Measurements from ENCODE around the gene GABBR2. TPM values are rescaled to one million over a fixed set of nuclear protein-coding genes. Genes with fewer than 3 reads are reported as not detected.
"Not testable (repeated sequence)": the region's sequence is repeated elsewhere in the genome, so short reads cannot be mapped to it uniquely, and the experiment has no call there.

Gene GABBR2
- total and polyA plus RNA-seq, 5 experiments from 2014 or later: not detected

DNA sequence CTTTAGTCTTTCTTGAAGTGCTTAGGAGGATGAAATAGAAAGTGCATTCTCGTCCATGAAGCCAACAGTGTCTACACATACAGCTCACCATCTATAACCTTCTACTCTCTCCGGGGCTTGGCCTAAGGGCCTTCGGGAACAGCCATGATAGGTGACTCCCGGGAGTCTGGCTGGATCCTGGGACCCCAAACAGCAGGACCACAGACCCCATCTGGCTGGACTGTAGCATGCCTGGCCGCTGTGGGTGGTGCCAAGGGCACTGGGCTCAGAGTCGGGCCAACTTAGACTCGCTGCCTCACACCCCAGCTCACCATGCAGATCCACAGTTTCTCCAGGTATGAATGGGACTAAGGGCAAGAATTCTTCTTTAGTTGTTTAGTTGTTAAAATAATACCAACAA is 16.3 kb downstream of the GABBR2 start:
- Mint-ChIP-seq H3K27me3 (peaks cover 7 to 21% (median 10%) of the 10 kb centered on the region in 5 donors), H3K27ac (no peak overlapping the region), H3K4me3 (no peak overlapping the region), H3K9me3 (no peaks in the 10 kb centered on the region), H3K4me1 (no peaks in the 10 kb centered on the region), H3K36me3 (no peaks in the 10 kb centered on the region)
- POLR2A ChIA-PET: no interaction called here
- ATAC-seq (no peak), DNase-seq (no peak)

DNA sequence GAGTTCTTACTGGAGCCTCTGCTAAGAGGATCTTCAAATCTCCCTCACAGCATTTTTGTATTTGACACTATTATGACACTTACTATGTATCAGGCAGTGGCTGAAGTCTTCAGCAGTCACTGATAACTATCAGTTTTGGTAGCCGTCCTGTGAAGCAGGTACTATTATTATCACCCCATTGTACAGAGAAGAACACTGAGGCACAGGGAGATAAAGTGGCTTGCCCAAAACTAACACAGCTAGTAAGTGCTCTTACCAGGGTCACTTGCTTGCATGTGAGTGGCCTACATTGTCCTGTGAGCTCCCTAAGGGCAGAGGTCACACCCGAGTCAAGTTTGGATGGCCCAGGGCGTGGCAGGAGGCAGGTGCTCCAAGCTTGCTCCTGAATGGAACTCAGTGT is 16.8 kb downstream of the GABBR2 start:
- POLR2A ChIA-PET: no interaction called here
- Mint-ChIP-seq H3K27ac (no peak overlapping the region), H3K4me1 (peaks cover 0 to 3% (median 2%) of the 10 kb centered on the region in 4 donors), H3K4me3 (no peak overlapping the region), H3K9me3 (no peaks in the 10 kb centered on the region), H3K27me3 (peaks cover 7 to 16% (median 10%) of the 10 kb centered on the region in 5 donors), H3K36me3 (no peaks in the 10 kb centered on the region)
- ATAC-seq (no peak), DNase-seq (no peak)

DNA sequence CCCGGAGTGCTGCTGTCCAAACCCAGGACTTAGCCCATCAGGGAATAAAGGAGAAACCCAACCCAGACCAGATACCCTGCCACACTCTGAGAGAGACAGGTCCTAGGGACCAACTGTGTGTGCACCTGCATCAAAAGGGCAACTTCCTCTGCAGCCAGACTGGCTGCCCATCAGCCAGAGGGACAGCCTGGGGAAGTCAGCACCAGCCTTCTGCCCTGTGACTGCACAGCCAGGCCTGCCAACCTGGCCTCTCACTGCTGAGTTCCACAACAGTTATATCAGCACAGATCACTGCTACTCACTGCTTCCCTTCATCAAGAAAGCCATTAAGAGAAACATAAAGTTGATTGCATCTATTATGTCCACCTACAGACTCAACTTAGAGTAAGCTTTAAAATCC is 18.0 kb downstream of the GABBR2 start:
- H3K36me3 Mint-ChIP-seq: no peaks in the 10 kb centered on the region
- ATAC-seq (no peak), DNase-seq (no peak)
- peaks cover 0 to 4% (median 4%) of the 10 kb centered on the region in 5 donors for H3K27me3 Mint-ChIP-seq
- no peak overlapping the region for H3K4me3 Mint-ChIP-seq
- H3K27ac Mint-ChIP-seq: no peak overlapping the region
- peaks cover 0 to 6% (median 4%) of the 10 kb centered on the region in 4 donors for H3K4me1 Mint-ChIP-seq
- no peaks in the 10 kb centered on the region for H3K9me3 Mint-ChIP-seq
- POLR2A ChIA-PET: no interaction called here

DNA sequence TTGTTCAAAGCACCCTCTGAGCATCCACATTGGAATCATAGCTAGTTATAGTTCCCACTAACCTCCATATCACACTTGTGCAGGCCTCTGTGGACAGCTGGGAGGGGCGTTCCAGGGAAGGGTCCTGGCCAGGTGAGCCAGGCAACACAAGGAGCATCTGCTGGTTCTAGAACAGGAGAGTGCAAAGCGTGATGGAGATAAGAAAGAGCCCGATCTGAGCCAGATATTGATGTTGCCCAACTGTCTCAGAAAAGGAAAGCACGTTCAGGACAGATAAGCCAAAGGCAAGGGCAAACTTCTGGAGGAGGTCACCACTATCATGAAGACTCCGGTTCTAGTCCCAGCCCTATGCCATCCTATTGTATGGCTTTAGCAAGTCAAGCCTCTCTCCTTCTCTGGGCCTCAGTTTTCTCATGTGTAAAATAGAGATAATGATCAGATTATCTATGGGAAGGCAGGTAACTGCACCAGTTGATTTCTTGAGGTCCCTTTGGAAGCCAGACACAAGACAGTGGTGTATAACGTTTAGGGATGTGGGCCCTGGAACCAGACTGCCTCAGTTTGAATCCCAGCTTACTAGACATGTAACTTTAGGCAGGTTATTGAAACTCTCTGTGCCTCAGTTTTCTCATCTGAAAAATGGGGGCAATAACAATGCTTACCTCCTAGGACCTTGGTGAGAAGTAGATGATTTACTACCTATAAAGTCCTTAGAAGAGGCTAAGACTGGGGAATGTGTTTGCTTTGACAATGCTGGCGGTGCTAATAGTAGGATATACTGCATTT is 19.8 kb downstream of the GABBR2 start:
- peaks cover 0 to 6% (median 4%) of the 10 kb centered on the region in 4 donors for H3K4me1 Mint-ChIP-seq
- ATAC-seq: no peak
- no peak overlapping the region for H3K27ac Mint-ChIP-seq
- DNase-seq: no peak
- H3K9me3 Mint-ChIP-seq: no peaks in the 10 kb centered on the region
- H3K27me3 Mint-ChIP-seq: peaks cover 0 to 3% (median 0%) of the 10 kb centered on the region in 5 donors
- H3K4me3 Mint-ChIP-seq: no peak overlapping the region
- H3K36me3 Mint-ChIP-seq: no peaks in the 10 kb centered on the region
- POLR2A ChIA-PET: no interaction called here

DNA sequence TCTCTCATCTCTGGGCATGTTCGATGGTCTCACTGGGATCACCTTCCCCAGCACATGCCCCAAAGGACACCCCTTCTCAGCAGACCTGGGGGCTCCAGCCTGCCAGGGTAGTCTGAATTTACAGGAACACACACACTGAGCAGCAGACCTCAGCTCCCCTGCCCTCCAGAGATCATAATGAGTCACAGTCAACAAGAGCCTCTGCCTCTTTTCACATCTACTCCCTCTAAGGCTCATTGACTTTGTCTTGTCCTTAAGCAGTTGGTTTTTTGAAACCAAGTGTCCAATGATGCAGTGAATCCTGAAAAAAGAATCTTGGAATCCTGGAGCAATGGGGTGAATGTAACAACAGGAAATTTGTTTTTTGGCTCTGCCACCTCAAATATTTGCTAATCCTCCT is 20.8 kb downstream of the GABBR2 start:
- POLR2A ChIA-PET: no interaction called here
- ATAC-seq: no peak
- no peaks in the 10 kb centered on the region for H3K9me3 Mint-ChIP-seq
- no peak for DNase-seq
- H3K36me3 Mint-ChIP-seq: no peaks in the 10 kb centered on the region
- H3K27ac Mint-ChIP-seq: no peak overlapping the region
- peaks cover 0 to 6% (median 4%) of the 10 kb centered on the region in 4 donors for H3K4me1 Mint-ChIP-seq
- no peak overlapping the region for H3K4me3 Mint-ChIP-seq
- H3K27me3 Mint-ChIP-seq: peaks cover 0 to 3% (median 0%) of the 10 kb centered on the region in 5 donors

DNA sequence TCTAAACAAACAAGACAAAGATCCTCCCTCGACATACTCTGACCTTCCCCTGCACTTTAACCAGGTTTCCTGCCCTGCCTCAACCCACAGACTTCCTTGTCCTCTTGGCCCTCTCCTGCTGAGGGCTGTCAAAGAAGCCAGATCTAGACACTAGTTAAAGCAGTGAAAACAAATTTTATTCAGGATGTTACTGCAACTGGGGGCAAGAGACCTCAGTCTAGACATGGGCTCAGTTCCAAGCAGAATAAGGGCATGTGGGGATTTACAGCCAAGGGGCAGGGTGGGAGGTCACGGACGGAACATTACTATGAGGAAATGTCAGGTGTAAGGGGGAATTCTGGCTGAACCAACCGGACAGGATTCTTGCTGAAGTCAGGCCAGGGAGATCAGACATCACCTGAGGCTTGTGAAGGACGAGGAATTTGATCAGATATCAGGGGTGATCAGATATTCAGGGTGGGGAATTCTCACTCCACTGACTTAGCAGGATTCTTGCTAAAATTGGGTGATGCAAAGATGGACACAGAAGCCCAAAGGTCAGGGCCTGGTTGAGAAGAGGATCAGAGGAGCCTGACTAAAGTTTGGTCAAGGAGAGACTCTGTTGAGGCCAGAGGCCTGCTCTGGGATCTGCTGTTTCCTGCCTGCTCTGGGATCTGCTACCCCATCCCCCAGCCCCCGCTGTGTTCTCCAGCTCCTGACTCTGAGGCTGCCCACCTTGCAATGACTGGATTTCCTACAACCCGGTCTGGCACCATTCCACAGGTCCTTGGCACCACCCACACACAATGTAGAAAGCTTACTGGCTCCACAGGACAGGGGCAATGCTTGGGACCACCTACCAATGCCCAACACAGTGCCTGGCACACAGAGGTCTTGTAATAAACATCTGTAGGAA is 21.5 kb downstream of the GABBR2 start:
- H3K9me3 Mint-ChIP-seq: no peaks in the 10 kb centered on the region
- no peak overlapping the region for H3K4me3 Mint-ChIP-seq
- peaks cover 0 to 3% (median 0%) of the 10 kb centered on the region in 5 donors for H3K27me3 Mint-ChIP-seq
- H3K36me3 Mint-ChIP-seq: no peaks in the 10 kb centered on the region
- ATAC-seq (no peak), DNase-seq (no peak)
- peak overlapping the region in 2 of 10 donors; percentile 20 to 57 for H3K27ac Mint-ChIP-seq
- POLR2A ChIA-PET: no interaction called here
- H3K4me1 Mint-ChIP-seq: peaks cover 0 to 6% (median 4%) of the 10 kb centered on the region in 4 donors

DNA sequence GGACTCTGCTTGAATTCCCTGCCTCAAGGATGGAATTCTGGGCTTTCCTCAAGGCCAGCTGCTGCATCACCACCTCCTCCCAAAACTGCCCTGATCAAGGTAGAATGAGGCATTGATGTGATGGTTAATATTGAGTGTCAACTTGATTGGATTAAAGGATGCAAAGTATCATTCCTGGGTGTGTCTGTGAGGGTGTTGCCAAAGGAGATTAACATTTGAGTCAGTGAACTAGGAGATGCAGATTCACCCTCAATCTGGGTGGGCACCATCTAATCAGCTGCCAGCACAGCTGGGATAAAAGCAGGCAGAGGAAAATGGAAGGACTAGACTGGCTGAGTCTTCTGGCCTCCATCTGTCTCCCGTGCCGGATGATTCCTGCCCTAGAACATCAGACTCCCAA is 23.9 kb downstream of the GABBR2 start:
- H3K36me3 Mint-ChIP-seq, POLR2A ChIA-PET, H3K4me1 Mint-ChIP-seq: not testable (repeated sequence)

DNA sequence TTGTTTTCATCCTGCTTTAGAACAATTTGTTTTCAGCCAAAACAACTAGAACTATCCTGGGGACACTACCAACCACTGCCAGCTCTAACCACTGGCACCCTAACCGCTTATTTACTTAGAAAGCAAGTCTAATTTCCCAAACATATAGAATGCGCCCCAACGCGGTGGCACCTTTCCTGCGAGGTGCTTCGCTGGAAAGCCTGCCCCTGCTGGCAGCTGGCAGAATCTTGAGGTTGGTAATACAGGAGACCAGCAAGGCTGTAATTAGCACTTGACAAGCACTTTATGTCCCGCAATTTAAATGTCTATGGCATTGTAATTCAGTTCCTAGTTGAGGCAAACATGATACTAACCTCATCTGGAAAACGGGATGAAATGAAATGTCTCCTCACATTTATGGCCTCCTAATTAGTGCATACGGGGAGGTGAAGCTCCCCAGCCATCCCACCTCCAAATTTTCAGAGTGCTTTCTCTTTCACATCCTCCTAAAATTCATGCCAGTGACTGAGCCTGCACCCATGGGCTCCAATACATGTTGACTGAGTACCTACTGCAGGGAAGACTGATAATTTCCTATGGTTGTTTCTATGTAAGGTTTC is 30.4 kb downstream of the GABBR2 start:
- H3K4me1 Mint-ChIP-seq: no peaks in the 10 kb centered on the region
- H3K4me3 Mint-ChIP-seq: no peak overlapping the region
- no peak for DNase-seq
- H3K9me3 Mint-ChIP-seq: peaks cover 0 to 7% (median 0%) of the 10 kb centered on the region in 9 donors
- no peak for ATAC-seq
- POLR2A ChIA-PET: no interaction called here
- peaks cover 13 to 50% (median 30%) of the 10 kb centered on the region in 5 donors for H3K27me3 Mint-ChIP-seq
- H3K27ac Mint-ChIP-seq: no peak overlapping the region
- H3K36me3 Mint-ChIP-seq: peaks cover 0 to 4% (median 3%) of the 10 kb centered on the region in 3 donors

More for the DNA sequence above, 23.9 kb downstream of the GABBR2 start:
- H3K4me3 Mint-ChIP-seq, H3K9me3 Mint-ChIP-seq, ATAC-seq, H3K27me3 Mint-ChIP-seq, DNase-seq, H3K27ac Mint-ChIP-seq: not testable (repeated sequence)

DNA sequence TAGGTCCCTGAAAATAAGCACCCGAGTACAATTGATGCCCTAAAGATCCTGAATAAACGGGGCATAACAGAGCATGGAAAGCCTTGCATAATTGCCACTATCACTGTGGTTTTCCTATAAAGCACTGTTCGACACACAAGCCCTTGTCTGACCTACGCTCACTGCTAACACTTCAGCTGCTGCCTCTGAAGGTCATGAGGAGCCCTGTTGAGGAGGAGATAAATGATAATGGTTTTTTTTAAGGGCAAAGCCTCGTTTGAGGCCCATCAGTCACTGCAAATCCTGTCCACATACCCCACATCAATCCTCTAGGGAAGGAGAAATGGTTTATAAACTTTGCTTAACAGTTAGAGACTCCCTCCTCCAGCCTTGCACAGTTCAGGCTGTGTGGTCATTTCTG is 35.1 kb downstream of the GABBR2 start:
- H3K27ac Mint-ChIP-seq: no peak overlapping the region

DNA sequence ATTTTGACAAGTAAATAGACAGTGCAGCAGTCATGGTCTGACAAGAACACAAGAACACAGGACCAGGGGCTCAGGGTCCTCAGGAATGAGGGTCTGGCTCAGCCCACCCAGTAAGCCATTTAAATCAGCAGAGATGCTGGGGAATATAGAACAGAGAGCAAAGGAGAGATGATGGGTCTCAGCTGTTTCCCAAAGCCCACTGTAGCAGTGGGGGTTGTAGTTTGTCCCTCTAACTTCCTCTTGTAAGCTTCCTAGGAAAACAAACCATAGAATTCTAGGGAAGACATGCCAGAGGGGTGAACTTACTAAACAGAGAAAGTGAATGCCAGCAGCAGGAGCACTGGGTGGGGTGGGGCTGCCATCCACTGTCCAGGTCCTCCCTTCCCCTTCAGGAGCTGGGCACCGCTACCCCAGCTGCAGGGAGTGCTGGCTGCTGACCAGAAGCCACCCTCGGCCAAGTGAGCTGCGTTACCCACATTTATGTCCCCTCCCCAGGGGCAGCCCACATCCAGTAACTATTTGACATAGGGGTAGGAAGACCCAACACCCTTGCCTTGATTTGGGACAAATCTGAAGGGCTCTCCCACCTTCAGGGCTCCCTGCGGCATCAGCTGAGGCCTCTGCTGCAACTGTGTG is 41.6 kb downstream of the GABBR2 start:
- Mint-ChIP-seq H3K4me3 (no peak overlapping the region), H3K4me1 (no peaks in the 10 kb centered on the region), H3K27me3 (peaks cover 12 to 22% (median 14%) of the 10 kb centered on the region in 5 donors), H3K27ac (no peak overlapping the region), H3K9me3 (peaks cover 0 to 11% (median 0%) of the 10 kb centered on the region in 9 donors), H3K36me3 (no peaks in the 10 kb centered on the region)
- DNase-seq (no peak), ATAC-seq (no peak)
- POLR2A ChIA-PET: no interaction called here

More for the DNA sequence above, 35.1 kb downstream of the GABBR2 start:
- ATAC-seq (no peak), DNase-seq (no peak)
- peaks cover 0 to 11% (median 1%) of the 10 kb centered on the region in 9 donors for H3K9me3 Mint-ChIP-seq
- POLR2A ChIA-PET: no interaction called here
- H3K27me3 Mint-ChIP-seq: peaks cover 23 to 50% (median 35%) of the 10 kb centered on the region in 5 donors
- peaks cover 0 to 4% (median 3%) of the 10 kb centered on the region in 3 donors for H3K36me3 Mint-ChIP-seq
- no peak overlapping the region for H3K4me3 Mint-ChIP-seq
- no peaks in the 10 kb centered on the region for H3K4me1 Mint-ChIP-seq

DNA sequence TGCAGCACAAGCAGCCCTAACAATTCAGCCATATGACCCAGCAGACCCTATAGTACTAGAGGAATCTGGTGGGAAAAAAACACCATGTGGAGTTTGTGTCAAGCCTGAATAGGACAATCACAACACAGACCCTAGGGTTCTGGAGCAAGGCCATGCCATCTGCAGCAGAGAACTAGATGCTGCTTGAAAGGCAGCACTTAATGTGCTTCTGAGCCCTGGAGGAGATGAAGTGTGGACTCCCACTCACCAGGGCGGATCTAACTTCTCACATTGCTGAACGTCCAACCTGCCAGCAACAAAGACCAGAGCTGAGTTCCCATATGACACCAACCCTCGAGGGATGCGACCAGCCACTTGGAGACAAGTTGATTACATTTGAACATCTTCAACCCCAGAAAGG is 43.2 kb downstream of the GABBR2 start:
- POLR2A ChIA-PET: no interaction called here
- Mint-ChIP-seq H3K36me3 (no peaks in the 10 kb centered on the region), H3K27me3 (peaks cover 7 to 28% (median 14%) of the 10 kb centered on the region in 5 donors), H3K27ac (no peak overlapping the region), H3K9me3 (peaks cover 0 to 3% (median 0%) of the 10 kb centered on the region in 9 donors), H3K4me3 (no peak overlapping the region), H3K4me1 (no peaks in the 10 kb centered on the region)
- no peak for ATAC-seq
- no peak for DNase-seq

DNA sequence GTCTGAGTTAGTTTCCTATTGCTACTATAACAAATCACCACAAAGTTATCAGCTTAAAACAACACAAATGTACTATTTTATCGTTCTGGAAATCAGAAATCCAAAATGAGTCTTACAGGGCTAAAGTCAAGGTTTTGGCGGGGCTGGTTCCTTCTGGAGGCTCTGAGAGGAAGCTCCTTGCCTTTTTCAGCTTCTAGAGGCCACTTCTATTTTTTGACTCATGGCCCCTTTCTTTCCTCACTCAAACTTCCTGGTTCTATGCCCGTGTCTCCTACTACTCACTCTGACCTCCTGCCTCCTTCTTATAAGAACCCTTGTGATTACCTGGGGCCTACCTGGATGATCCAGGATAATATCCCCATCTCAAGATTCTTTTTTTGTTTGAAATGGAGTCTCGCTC is 48.2 kb downstream of the GABBR2 start:
- ATAC-seq (no peak), DNase-seq (no peak)
- H3K4me3 Mint-ChIP-seq: no peak overlapping the region
- no peak overlapping the region for H3K27ac Mint-ChIP-seq
- no peaks in the 10 kb centered on the region for H3K36me3 Mint-ChIP-seq
- POLR2A ChIA-PET: no interaction called here
- no peaks in the 10 kb centered on the region for H3K4me1 Mint-ChIP-seq
- H3K9me3 Mint-ChIP-seq: peaks cover 0 to 3% (median 0%) of the 10 kb centered on the region in 9 donors
- peaks cover 3 to 32% (median 7%) of the 10 kb centered on the region in 5 donors for H3K27me3 Mint-ChIP-seq

Data from naive thymus-derived CD8-positive, alpha-beta T cell (primary cell).